Measurements from ENCODE around the gene PLPP6. TPM values are rescaled to one million over a fixed set of nuclear protein-coding genes. Genes with fewer than 3 reads are reported as not detected.
A peak's percentile ranks its signal among the peaks of the same experiment; 100 is the strongest.
"Not testable (repeated sequence)": the region's sequence is repeated elsewhere in the genome, so short reads cannot be mapped to it uniquely, and the experiment has no call there.

PLPP6 gene
- total RNA-seq, 1 donor from 2014 or later: 6.1 TPM

DNA sequence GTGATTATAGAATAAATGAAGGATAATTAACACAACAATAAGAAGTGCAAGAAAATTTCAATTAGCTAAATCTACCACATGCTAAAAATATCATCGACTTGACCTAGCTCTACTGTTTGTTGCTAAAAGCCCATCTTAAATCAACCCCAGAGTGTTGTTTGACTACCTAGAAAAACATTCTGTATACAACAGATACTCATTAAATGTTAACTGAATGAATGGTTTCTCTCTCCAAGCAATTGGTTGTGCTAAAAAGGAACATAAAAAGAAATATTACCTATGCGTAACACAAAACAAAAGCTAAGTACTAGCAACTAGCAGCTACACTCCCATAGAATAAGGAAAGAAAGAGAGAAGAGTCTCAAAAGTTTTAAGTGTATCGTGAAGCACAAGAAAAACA is 5.5 kb upstream of the PLPP6 start:
- no peak for FAIRE-seq
- Histone ChIP-seq H3K4me3 (ENCODE audit: low read depth, low read length) (no peak overlapping the region), H3K27me3 (ENCODE audit: control insufficient read depth, insufficient read depth, low read length) (no peaks in the 10 kb centered on the region), H3K36me3 (ENCODE audit: control insufficient read depth, insufficient read depth, low read length) (no peaks in the 10 kb centered on the region)
- no peak for TF ChIP-seq CTCF (IDR thresholded peaks at IDR 0.05; ENCODE audit: insufficient read depth, low read length, severe bottlenecking)
- no peak for DNase-seq (ENCODE audit: low read depth)

DNA sequence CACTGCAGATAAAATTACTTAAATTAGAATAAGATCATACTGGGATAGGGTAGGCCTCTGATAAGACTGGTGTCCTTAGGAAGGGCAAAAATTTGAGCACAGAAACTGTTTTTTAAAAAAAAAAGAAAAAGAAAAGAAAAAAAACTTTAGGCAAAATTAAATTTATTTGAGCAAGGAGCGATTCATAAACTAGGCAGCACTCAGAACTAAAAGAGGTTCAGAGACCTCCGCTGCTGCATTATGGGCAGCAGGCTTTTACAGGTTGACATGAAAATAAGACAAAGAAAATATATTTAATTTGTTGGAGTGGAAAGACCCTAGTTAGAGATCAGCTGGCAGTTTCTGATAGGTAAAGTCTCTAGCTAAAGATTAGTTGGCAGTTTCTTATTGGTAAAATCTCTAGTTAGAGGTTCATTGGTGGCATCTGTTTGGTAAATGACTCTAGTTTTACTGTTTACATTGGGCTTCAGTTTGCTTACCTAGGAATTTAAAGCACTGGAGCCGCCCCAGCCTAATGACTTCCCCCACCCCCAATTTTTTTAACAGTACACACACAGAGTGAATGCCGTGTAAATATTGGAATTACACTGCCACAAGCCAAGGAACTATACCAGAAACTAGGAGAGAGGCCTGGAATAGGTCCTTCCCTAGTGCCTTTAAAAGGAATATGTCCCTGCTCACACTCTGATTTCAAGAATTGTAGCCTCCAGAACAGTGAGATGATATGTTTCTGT is 4.5 kb upstream of the PLPP6 start:
- H3K4me3 ChIP-seq (ENCODE audit: low read depth, low read length): no peak overlapping the region
- no peaks in the 10 kb centered on the region for H3K27me3 ChIP-seq (ENCODE audit: control insufficient read depth, insufficient read depth, low read length)
- H3K36me3 ChIP-seq (ENCODE audit: control insufficient read depth, insufficient read depth, low read length): no peaks in the 10 kb centered on the region
- no peak for FAIRE-seq
- DNase-seq (ENCODE audit: low read depth): no peak
- TF ChIP-seq CTCF (IDR thresholded peaks at IDR 0.05; ENCODE audit: insufficient read depth, low read length, severe bottlenecking): no peak

DNA sequence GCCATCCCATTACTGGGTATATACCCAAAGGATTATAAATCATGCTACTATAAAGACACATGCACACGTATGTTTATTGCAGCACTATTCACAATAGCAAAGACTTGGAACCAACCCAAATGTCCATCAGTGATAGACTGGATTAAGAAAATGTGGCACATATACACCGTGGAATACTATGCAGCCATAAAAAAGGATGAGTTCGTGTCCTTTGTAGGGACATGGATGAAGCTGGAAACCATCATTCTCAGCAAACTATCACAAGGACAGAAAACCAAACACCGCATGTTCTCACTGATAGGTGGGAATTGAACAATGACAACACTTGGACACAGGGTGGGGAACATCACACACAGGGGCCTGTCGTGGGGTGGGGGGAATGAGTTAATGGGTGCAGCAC is 1.4 kb upstream of the PLPP6 start:
- not testable (repeated sequence) for H3K27me3 ChIP-seq (ENCODE audit: control insufficient read depth, insufficient read depth, low read length); DNase-seq (ENCODE audit: low read depth); FAIRE-seq; H3K36me3 ChIP-seq (ENCODE audit: control insufficient read depth, insufficient read depth, low read length); H3K4me3 ChIP-seq (ENCODE audit: low read depth, low read length)

GRCh38 chr9:4661165-4661564 is 929 bp upstream of the PLPP6 start:
- no peak for FAIRE-seq
- Histone ChIP-seq H3K36me3 (ENCODE audit: control insufficient read depth, insufficient read depth, low read length) (no peaks in the 10 kb centered on the region), H3K27me3 (ENCODE audit: control insufficient read depth, insufficient read depth, low read length) (no peaks in the 10 kb centered on the region), H3K4me3 (ENCODE audit: low read depth, low read length) (no peak overlapping the region)
- peak; percentile 58 for DNase-seq (ENCODE audit: low read depth)
- no peak for TF ChIP-seq CTCF (IDR thresholded peaks at IDR 0.05; ENCODE audit: insufficient read depth, low read length, severe bottlenecking)

DNA sequence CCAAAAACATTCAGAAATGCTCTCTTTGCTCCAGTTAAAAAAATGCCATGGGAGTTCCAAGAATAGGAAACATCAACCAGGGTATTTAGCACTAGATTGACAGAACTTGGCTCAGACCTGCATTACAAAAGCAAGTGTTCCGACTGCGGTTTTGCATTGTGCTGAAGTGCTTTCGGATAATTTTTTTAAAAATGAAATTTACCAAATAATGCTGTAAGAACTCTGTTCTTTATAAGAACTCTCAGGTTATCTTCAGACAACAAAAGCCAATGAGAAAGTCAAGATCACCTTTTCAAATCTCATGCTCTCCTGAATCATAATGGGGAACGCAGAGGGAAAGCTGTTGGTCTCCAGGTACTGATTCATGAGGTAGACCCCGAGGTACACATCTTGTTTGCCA is 483 bp upstream of the PLPP6 start:
- no peak for TF ChIP-seq CTCF (IDR thresholded peaks at IDR 0.05; ENCODE audit: insufficient read depth, low read length, severe bottlenecking)
- no peak for FAIRE-seq
- H3K4me3 ChIP-seq (ENCODE audit: low read depth, low read length): no peak overlapping the region
- DNase-seq (ENCODE audit: low read depth): no peak
- no peaks in the 10 kb centered on the region for H3K36me3 ChIP-seq (ENCODE audit: control insufficient read depth, insufficient read depth, low read length)
- H3K27me3 ChIP-seq (ENCODE audit: control insufficient read depth, insufficient read depth, low read length): no peaks in the 10 kb centered on the region

DNA sequence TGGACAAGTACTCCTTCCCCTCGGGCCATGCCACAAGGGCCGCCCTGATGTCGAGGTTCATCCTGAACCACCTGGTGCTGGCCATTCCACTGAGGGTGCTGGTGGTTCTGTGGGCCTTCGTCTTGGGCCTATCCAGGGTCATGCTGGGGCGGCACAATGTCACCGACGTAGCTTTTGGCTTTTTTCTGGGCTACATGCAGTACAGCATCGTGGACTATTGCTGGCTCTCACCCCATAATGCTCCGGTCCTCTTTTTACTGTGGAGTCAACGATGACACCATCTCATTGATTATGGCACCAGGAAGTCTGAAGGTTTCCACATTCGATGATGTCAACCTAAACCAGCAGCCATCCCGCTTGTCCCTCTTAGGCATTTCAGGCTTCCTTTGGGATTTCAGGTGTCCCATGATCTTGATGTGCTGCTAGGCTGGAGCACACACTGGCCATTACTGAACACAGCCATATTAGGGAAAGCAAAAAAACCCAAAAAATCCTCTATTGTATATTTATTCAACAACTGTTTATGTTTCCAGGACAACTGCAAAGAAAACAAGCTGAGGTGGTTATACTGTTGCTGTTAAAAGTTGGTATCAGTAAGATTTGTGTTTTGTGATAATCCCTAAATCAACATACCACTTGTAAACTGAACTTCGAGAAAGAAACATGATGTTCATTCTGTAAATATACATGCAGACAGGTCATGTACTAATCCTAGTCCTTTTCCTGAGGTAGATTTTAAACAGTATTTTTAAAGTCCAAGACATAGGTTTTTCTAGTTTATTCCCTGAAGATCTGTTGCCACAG is 1.1 kb downstream of the PLPP6 start:
- DNase-seq (ENCODE audit: low read depth): peak; percentile 35
- no peak for FAIRE-seq

More for the DNA sequence above, 1.1 kb downstream of the PLPP6 start:
- Histone ChIP-seq H3K27me3 (ENCODE audit: control insufficient read depth, insufficient read depth, low read length) (no peaks in the 10 kb centered on the region), H3K36me3 (ENCODE audit: control insufficient read depth, insufficient read depth, low read length) (no peaks in the 10 kb centered on the region), H3K4me3 (ENCODE audit: low read depth, low read length) (peak overlapping the region; percentile 84)
- TF ChIP-seq CTCF (IDR thresholded peaks at IDR 0.05; ENCODE audit: insufficient read depth, low read length, severe bottlenecking): no peak
